ENCODE data around the gene BACH2. TPM values are rescaled to one million over a fixed set of nuclear protein-coding genes. Genes with fewer than 3 reads are reported as not detected.
A peak's percentile ranks its signal among the peaks of the same experiment; 100 is the strongest.

BACH2 gene
- total and polyA plus RNA-seq, 7 donors = under 0.01 to 5.6 (median 1.4) TPM

DNA sequence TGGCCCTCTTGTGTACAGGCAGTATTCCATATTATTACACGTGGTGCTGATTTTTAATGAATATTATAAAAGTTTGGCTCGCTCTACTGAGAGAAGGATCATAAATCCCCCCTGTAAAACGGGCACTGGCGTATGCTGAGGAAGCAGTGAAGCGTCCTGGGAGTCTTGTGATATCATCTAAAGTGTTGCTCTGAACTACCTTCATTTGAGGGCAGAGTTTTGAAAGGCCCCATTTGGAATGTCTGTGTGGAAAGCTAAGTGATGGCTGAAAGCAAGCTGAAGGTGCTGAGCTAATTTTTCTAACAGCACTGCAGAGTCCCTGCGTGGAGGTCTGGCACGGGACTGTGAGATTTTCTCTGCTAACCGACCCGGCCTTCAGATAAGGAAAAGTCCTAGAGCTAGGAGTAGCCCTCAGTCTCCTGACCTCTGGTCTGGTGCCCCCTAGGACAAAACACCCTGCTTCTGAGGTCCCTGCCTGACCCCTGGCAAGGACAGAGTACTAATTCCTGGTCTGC, 1.3 kb upstream of the BACH2 start:
- Histone ChIP-seq H3K4me1 (peaks cover 0 to 28% (median 11%) of the 10 kb centered on the region in 4 donors), H3K27ac (peak overlapping the region in 3 of 4 donors; percentile 87 to 94 (median 91)), H3K36me3 (no peaks in the 10 kb centered on the region), H3K4me3 (no peak overlapping the region), H3K9me3 (no peaks in the 10 kb centered on the region), H3K27me3 (no peaks in the 10 kb centered on the region)
- intact Hi-C loops (cut with DNase I) = loop anchor here (2.0 to 10.0 kb wide), 5 partner anchors 79 to 353 kb away; partner anchors contain the start of gene MAP3K7
- no peak for DNase-seq
- no peak for TF ChIP-seq POLR2AphosphoS5 (IDR thresholded peaks at IDR 0.05)
- TF ChIP-seq CTCF (IDR thresholded peaks at IDR 0.05) = no peak
- no peak for TF ChIP-seq EP300 (IDR thresholded peaks at IDR 0.05)
- no peak for TF ChIP-seq POLR2A (IDR thresholded peaks at IDR 0.05)
- 49 to 74% methylated on average over 9 of the region's 9 CpGs for WGBS, 2 donors

DNA sequence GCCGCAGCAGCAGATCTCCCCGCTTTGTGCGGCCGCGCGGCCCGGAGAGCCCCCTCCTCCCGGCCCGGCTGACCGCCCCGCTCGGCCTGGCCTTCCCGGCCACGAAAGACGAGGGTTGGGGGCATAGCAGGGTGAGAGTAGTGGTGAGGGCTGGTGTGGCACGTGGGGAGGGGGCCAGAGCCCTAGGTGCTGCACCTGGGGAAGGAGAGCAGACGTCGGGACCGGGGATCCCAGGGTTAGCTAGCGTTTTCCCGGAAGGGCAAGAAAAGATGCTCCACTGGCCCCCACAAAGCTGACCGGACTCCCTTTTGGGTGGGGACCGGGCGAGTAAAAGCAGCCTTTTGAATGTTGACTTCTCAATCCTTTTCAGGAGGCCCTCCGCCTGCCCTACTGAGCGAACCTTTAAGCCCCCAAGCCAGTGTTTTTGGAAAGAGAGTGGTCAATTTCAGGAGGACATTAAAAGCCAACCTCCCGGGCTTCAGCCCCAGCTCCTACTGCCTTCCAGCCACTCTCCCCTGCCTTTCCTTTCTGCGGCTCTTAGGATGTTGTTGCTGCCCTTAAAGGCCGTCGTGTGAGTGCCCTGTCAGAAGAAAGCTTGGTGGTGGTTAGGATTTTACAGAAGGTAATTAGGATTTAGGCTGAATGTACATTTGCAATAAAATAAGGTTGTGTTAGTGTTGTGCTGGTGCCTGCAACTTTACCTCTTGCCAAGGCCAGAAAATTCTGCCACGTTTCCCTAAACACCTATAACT, 648 bp upstream of the BACH2 start:
- no peak for DNase-seq
- TF ChIP-seq CTCF (IDR thresholded peaks at IDR 0.05) = no peak
- TF ChIP-seq POLR2A (IDR thresholded peaks at IDR 0.05) = no peak
- no peak for TF ChIP-seq POLR2AphosphoS5 (IDR thresholded peaks at IDR 0.05)
- no peak for TF ChIP-seq EP300 (IDR thresholded peaks at IDR 0.05)
- Histone ChIP-seq H3K27me3 (no peaks in the 10 kb centered on the region), H3K27ac (peak overlapping the region; percentile 80 to 94 (median 89)), H3K4me1 (peaks cover 0 to 28% (median 11%) of the 10 kb centered on the region in 4 donors), H3K4me3 (peak overlapping the region; percentile 70 to 96 (median 86)), H3K9me3 (no peaks in the 10 kb centered on the region), H3K36me3 (no peaks in the 10 kb centered on the region)
- intact Hi-C loops (cut with DNase I) = loop anchor here (2.0 to 10.0 kb wide), 5 partner anchors 78 to 352 kb away; partner anchors contain the start of gene MAP3K7
- WGBS, 2 donors = 13 to 24% methylated on average over 31 of the region's 31 CpGs

DNA sequence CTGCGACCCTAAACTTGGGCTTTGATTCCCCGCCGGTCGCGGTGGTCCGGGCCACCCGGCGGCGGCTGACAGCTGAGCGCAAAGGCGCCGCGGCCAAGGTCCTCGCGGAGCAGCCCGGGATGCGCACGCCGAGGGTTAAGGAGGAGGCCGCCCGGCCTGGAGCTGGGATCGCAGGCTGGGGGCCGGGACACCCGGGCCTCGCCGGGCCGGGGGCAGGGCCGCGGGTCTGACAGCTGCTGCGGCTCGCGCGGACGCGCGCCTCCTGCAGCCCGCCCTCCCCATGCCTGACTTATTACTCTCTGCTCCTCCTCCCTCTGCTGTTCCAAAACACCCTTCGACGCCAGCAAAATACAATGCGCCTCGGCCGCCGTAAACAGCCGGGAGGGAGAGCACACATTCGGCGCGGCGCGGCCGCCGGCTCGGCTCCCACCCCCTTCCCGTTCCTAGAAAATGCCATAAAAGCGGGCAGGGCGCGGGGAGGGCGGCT, 746 bp downstream of the BACH2 start:
- DNase-seq = peak; percentile 88
- peak overlapping the region; percentile 70 to 96 (median 86) for H3K4me3 ChIP-seq
- WGBS, 2 donors = 0 to 1% methylated on average over 57 of the region's 57 CpGs
- no peaks in the 10 kb centered on the region for H3K27me3 ChIP-seq
- peak overlapping the region; percentile 80 to 94 (median 89) for H3K27ac ChIP-seq
- no peaks in the 10 kb centered on the region for H3K9me3 ChIP-seq
- intact Hi-C loops (cut with DNase I) = loop anchor here (1.0 to 10.0 kb wide), 7 partner anchors 73 to 351 kb away; partner anchors contain the start of gene MAP3K7
- no peak for TF ChIP-seq POLR2A (IDR thresholded peaks at IDR 0.05)
- peak in 3 of 4 donors; percentile 45 to 70 (median 48) for TF ChIP-seq POLR2AphosphoS5 (IDR thresholded peaks at IDR 0.05)
- H3K36me3 ChIP-seq = no peaks in the 10 kb centered on the region
- H3K4me1 ChIP-seq = peaks cover 0 to 28% (median 11%) of the 10 kb centered on the region in 4 donors

DNA sequence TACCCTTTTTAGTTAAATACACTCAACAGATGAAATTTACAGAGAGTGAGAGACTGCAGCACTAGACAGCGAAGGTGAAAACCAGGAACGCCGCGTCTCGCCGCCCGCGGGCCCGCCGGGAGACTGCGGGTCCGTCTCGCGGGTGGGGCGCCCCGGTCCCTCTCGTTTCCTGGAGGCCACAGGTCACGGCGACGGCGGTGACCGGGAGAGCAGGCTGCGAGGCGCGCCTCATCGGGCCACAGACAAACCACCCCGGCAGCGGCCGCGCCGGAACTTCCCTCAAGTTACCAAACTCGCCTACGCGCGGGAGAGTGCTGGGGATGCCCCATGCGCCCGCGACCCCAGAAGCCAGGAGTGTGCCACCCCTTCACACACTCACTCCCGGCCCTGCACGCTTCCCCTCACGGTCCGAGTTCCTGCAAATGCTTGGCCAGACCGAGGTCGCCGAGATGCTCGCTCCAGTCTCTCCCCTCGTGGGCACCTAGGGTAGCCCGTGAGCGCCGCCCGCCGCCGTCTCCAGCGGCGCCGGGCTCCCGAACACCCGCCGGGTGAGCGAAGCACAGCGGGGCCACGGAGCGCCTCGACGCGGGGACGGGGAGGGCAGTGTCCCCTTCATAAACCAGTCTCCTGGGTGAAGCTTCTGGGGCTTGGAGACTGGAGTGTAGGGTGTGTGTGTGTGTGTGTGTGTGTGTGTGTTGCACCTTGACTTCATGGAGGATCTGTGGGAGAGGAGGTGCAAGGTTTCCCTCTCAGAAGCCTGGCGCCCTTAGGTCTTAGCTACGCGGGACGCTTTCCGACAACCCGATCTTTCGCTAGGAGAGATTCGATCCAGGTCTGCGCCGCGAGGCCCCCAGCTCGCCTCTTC, 1.4 kb downstream of the BACH2 start:
- WGBS, 2 donors = 1% methylated on average over 79 of the region's 79 CpGs
- TF ChIP-seq POLR2AphosphoS5 (IDR thresholded peaks at IDR 0.05) (no peak), CTCF (IDR thresholded peaks at IDR 0.05) (peak in 1 of 4 experiments; percentile 7), POLR2A (IDR thresholded peaks at IDR 0.05) (no peak), EP300 (IDR thresholded peaks at IDR 0.05) (no peak)
- peak overlapping the region; percentile 70 to 96 (median 86) for H3K4me3 ChIP-seq
- intact Hi-C loops (cut with DNase I) = loop anchor here (2.0 to 10.0 kb wide), 6 partner anchors 97 to 350 kb away; partner anchors contain the start of gene MAP3K7
- no peaks in the 10 kb centered on the region for H3K27me3 ChIP-seq
- peaks cover 0 to 28% (median 11%) of the 10 kb centered on the region in 4 donors for H3K4me1 ChIP-seq
- H3K27ac ChIP-seq = peak overlapping the region; percentile 80 to 94 (median 89)
- no peaks in the 10 kb centered on the region for H3K9me3 ChIP-seq
- peak; percentile 72 for DNase-seq
- H3K36me3 ChIP-seq = no peaks in the 10 kb centered on the region
